Spleen (tissue), 11 donors: ENCODE results near the gene SLC25A26. TPM values are rescaled to one million over a fixed set of nuclear protein-coding genes. Genes with fewer than 3 reads are reported as not detected.
A peak's percentile ranks its signal among the peaks of the same experiment; 100 is the strongest.

ENCODE experiments used
- DNase-seq: peaks from one replicate; pipeline ENCODE4 v3.0.0-alpha.2; 2020
- H3K27ac ChIP-seq, 8 donors: fragments of 200-600 bp; sonication (generic) in 7 of 8; 1 replicate in 4 of 8; 2 replicates in 4 of 8; pipeline versions ENCODE4 v1.5.0 to v1.8.0; 2016 to 2021; ENCODE audit warnings: inconsistent platforms in 4 of 8, mild to moderate bottlenecking in 4 of 8, moderate library complexity in 1 of 8
- H3K27me3 ChIP-seq, 7 donors: fragments of 200-600 bp; sonication (generic) in 6 of 7; replicated peaks in 1 of 7; 1 replicate in 4 of 7; 2 replicates in 3 of 7; pipeline versions ENCODE4 v1.5.0 to v1.8.0; 2016 to 2021; ENCODE audit warnings: inconsistent platforms in 3 of 7, mild to moderate bottlenecking in 1 of 7
- H3K36me3 ChIP-seq, 6 donors: fragments of 200-600 bp; sonication (generic) in 5 of 6; 1 replicate in 4 of 6; 2 replicates in 2 of 6; pipeline versions ENCODE4 v1.5.0 to v1.8.0; 2016 to 2021; ENCODE audit warnings: inconsistent platforms in 2 of 6
- H3K4me1 ChIP-seq, 6 donors: fragments of 200-600 bp; sonication (generic) in 5 of 6; 1 replicate in 3 of 6; 2 replicates in 3 of 6; pipeline versions ENCODE4 v1.5.0 to v1.8.0; 2016 to 2021; ENCODE audit warnings: inconsistent platforms in 3 of 6
- H3K4me3 ChIP-seq, 8 donors: fragments of 200-600 bp; sonication (generic) in 7 of 8; 1 replicate in 4 of 8; 2 replicates in 4 of 8; pipeline versions ENCODE4 v1.5.0 to v1.8.0; 2016 to 2021; ENCODE audit warnings: inconsistent platforms in 4 of 8, mild to moderate bottlenecking in 4 of 8, moderate library complexity in 2 of 8
- H3K9me3 ChIP-seq, 8 donors: fragments of 200-600 bp; sonication (generic) in 7 of 8; 1 replicate in 4 of 8; 2 replicates in 4 of 8; pipeline versions ENCODE4 v1.5.0 to v1.8.0; 2016 to 2021; ENCODE audit warnings: inconsistent platforms in 4 of 8
- CTCF ChIP-seq, 11 experiments: fragments of 200-600 bp in 7 of 11; fragments of 450-650 bp in 4 of 11; sonication (generic) in 4 of 11; IDR thresholded peaks in 8 of 11; conservative IDR thresholded peaks in 3 of 11; 1 replicate in 7 of 11; 2 replicates in 4 of 11; pipeline versions ENCODE4 v1.4.0 to v1.8.0; 2016 to 2021; ENCODE audit warnings: antibody characterized with exemption in 11 of 11, inconsistent platforms in 4 of 11, mild to moderate bottlenecking in 1 of 11
- POLR2A ChIP-seq, 3 donors: fragments of 450-650 bp; IDR thresholded peaks; one replicate each; pipeline ENCODE4 v1.5.1; 2017; ENCODE audit warnings: antibody characterized with exemption in 3 of 3, mild to moderate bottlenecking in 1 of 3
- POLR2AphosphoS5 ChIP-seq, 3 donors: sonication (generic); formaldehyde crosslinking; IDR thresholded peaks; one replicate each; pipeline ENCODE4 v1.5.1; 2017; ENCODE audit warnings: antibody characterized with exemption in 3 of 3
- WGBS, 5 donors: extraction: QIAGEN DNeasy Blood & Tissue Kit in 3 of 5; methylation state at CpG; one replicate each; pipeline versions ENCODE4 v1.1.5 to v1.1.7; 2013 to 2018; 5-methylcytosine and 5-hydroxymethylcytosine counted together
- intact Hi-C: fragments of 100-400 bp; cut with DNase I; formaldehyde crosslinking; loops from one replicate; pipeline ENCODE4 v1.15.0; 2023; ENCODE audit warnings: low total_unique reads
- polyA plus RNA-seq, 3 donors: library from polyadenylated mRNA; stranded (reverse); fragments of 200-250 nt; gene quantifications; one replicate each; pipeline ENCODE4 v1.2.1, GENCODE V29; 2013
- total RNA-seq, 7 donors: library from RNA; depleted of rRNA in 3 of 7; stranded (reverse); fragments of >200 nt in 3 of 7; fragmentation: NEBNext Ultra II Directional in 4 of 7; extraction: Animal tissue kit (Norgen Biotek cat#: 25700) in 4 of 7; gene quantifications; one replicate each; pipeline versions ENCODE4 v1.1.0 to v1.2.1, GENCODE V29; 2016 to 2021
- donor health status: healthy with polysubstance abuse.
- donor health status: DM: no; HTN: no; CAD: no; lungs with moderate emphysema.
- donor health status: DM: no; HTN: no; CAD: no.
- donor health status: Bipolar disorder and iron deficiency.
- donor health status: healthy.
- donor health status: DM: no; HTN: no; CAD: no.
- donor health status: DM: yes; HTN: yes; CAD: no.

The SLC25A26 gene
- total and polyA plus RNA-seq, 10 donors, result 14.9 to 20.9 (median 16.0) TPM

- DNase-seq, result peak; percentile 62
- intact Hi-C loops, result loop anchor here (10.0 kb wide), 1 partner anchor 114 kb away; no protein-coding TSS in a partner anchor
- no peak for TF ChIP-seq POLR2A (IDR thresholded peaks at IDR 0.05)
- TF ChIP-seq POLR2AphosphoS5 (IDR thresholded peaks at IDR 0.05), result no peak
- TF ChIP-seq CTCF (IDR thresholded peaks at IDR 0.05 in 8 of 11, conservative IDR thresholded peaks at IDR 0.05 in 3 of 11), result no peak
- Histone ChIP-seq H3K36me3 (peaks cover 0 to 78% (median 9%) of the 10 kb centered on the region in 6 donors), H3K4me3 (no peak overlapping the region), H3K27me3 (no peaks in the 10 kb centered on the region), H3K27ac (no peak overlapping the region), H3K4me1 (peaks cover 0 to 13% (median 8%) of the 10 kb centered on the region in 6 donors), H3K9me3 (no peaks in the 10 kb centered on the region)
- 87 to 96% (median 95%) methylated on average over 9 of the region's 9 CpGs for WGBS, 5 donors
Measured at GRCh38 chr3:66398228-66399025, 177.6 kb downstream of the SLC25A26 start.

- no peaks in the 10 kb centered on the region for H3K9me3 ChIP-seq
- TF ChIP-seq CTCF (IDR thresholded peaks at IDR 0.05 in 8 of 11, conservative IDR thresholded peaks at IDR 0.05 in 3 of 11) (no peak), POLR2AphosphoS5 (IDR thresholded peaks at IDR 0.05) (no peak), POLR2A (IDR thresholded peaks at IDR 0.05) (no peak)
- H3K27ac ChIP-seq, result no peak overlapping the region
- intact Hi-C loops, result loop anchor here (10.0 kb wide), 1 partner anchor 115 kb away; no protein-coding TSS in a partner anchor
- H3K4me3 ChIP-seq, result no peak overlapping the region
- no peaks in the 10 kb centered on the region for H3K27me3 ChIP-seq
- peaks cover 0 to under 1% (median 0%) of the 10 kb centered on the region in 6 donors for H3K4me1 ChIP-seq
- H3K36me3 ChIP-seq, result peaks cover 0 to 83% (median 14%) of the 10 kb centered on the region in 6 donors
- WGBS, 5 donors, result 93 to 97% (median 95%) methylated on average over 10 of the region's 10 CpGs
- DNase-seq, result no peak
Measured at GRCh38 chr3:66399529-66400232, 178.9 kb downstream of the SLC25A26 start.

GRCh38 chr3:66400411-66401156 is 179.8 kb downstream of the SLC25A26 start:
- Histone ChIP-seq H3K4me3 (no peak overlapping the region), H3K4me1 (no peaks in the 10 kb centered on the region), H3K27me3 (no peaks in the 10 kb centered on the region), H3K9me3 (no peaks in the 10 kb centered on the region), H3K36me3 (peaks cover 0 to 83% (median 19%) of the 10 kb centered on the region in 6 donors), H3K27ac (no peak overlapping the region)
- no peak for TF ChIP-seq POLR2A (IDR thresholded peaks at IDR 0.05)
- no peak for TF ChIP-seq CTCF (IDR thresholded peaks at IDR 0.05 in 8 of 11, conservative IDR thresholded peaks at IDR 0.05 in 3 of 11)
- TF ChIP-seq POLR2AphosphoS5 (IDR thresholded peaks at IDR 0.05), result no peak
- 75 to 89% (median 86%) methylated on average over 15 of the region's 15 CpGs for WGBS, 5 donors
- intact Hi-C loops, result no loop called here
- no peak for DNase-seq
